Frontal cortex (tissue), 4 donors: ENCODE results near the gene SLC30A7. TPM values are rescaled to one million over a fixed set of nuclear protein-coding genes. Genes with fewer than 3 reads are reported as not detected.
A peak's percentile ranks its signal among the peaks of the same experiment; 100 is the strongest.

Source experiments
- DNase-seq, 2 donors: peaks; one replicate each; pipeline ENCODE4 v3.0.0; 2012; ENCODE audit warnings: low spot score in 2 of 2
- FAIRE-seq: peaks from 2 replicates; lab custom pipeline; 2012; peaks lifted over from hg19 to GRCh38; lab: Jason Lieb, UNC
- total RNA-seq: library from RNA; depleted of rRNA; stranded (reverse); fragments of >200 nt; gene quantifications from one replicate; pipeline ENCODE4 v1.2.3, GENCODE V29; 2014
- donor health status: control.
- donor health status: control.
- donor health status: control.

The SLC30A7 gene
- total RNA-seq, 1 donor from 2014 or later, result 30.2 TPM

GRCh38 chr1:101006553-101006952 lies 110.7 kb downstream of the SLC30A7 start:
- DNase-seq (no peak), FAIRE-seq (no peak)

- DNase-seq, result no peak
- no peak for FAIRE-seq
These were observed 112.4 kb downstream of the SLC30A7 start for GRCh38 chr1:101008229-101008834.

- no peak for DNase-seq
- no peak for FAIRE-seq
These were observed 117.9 kb downstream of the SLC30A7 start for GRCh38 chr1:101013776-101014175.

GRCh38 chr1:101017448-101017847 lies 121.6 kb downstream of the SLC30A7 start:
- DNase-seq (no peak), FAIRE-seq (peak; percentile 39)

- FAIRE-seq, result no peak
- no peak for DNase-seq
These were observed 126.4 kb downstream of the SLC30A7 start for GRCh38 chr1:101022294-101022693.

GRCh38 chr1:101025283-101025656 lies 129.4 kb downstream of the SLC30A7 start:
- FAIRE-seq (no peak), DNase-seq (no peak)

GRCh38 chr1:101025657-101026429 lies 130.0 kb downstream of the SLC30A7 start, which contains the start of gene DPH5:
Gene DPH5 (minus strand): TSS chr1:101025784. CDS start chr1:101025443, 341 bp downstream.
- FAIRE-seq, result no peak
- DNase-seq, result peak; percentile 24 to 56

GRCh38 chr1:101026430-101026788 lies 130.5 kb downstream of the SLC30A7 start:
- FAIRE-seq, result no peak
- no peak for DNase-seq

GRCh38 chr1:101027194-101027772 lies 131.4 kb downstream of the SLC30A7 start:
- DNase-seq (no peak), FAIRE-seq (no peak)

- FAIRE-seq (no peak), DNase-seq (no peak)
These were observed 132.6 kb downstream of the SLC30A7 start for GRCh38 chr1:101028466-101028865.

GRCh38 chr1:101029184-101029583 lies 133.3 kb downstream of the SLC30A7 start:
- DNase-seq (no peak), FAIRE-seq (no peak)

GRCh38 chr1:101030881-101031280 lies 135.0 kb downstream of the SLC30A7 start:
- FAIRE-seq (no peak), DNase-seq (no peak)

Other genes with a start within 250 kb of the SLC30A7 start
- 16.3 TPM for gene VCAM1, start 176.3 kb upstream of the SLC30A7 start, total RNA-seq
- 28.9 TPM for gene EXTL2, start 1.2 kb upstream of the SLC30A7 start, total RNA-seq
- gene DPH5, start 129.7 kb downstream of the SLC30A7 start, total RNA-seq, result 40.8 TPM